K562 (cell line): Measurements from ENCODE around the gene KCNK7. TPM values are rescaled to one million over a fixed set of nuclear protein-coding genes. Genes with fewer than 3 reads are reported as not detected.
A peak's percentile ranks its signal among the peaks of the same experiment; 100 is the strongest.

ENCODE experiments used
- ARNT ChIP-seq, 2 experiments: fragments of 450-650 bp; IDR thresholded peaks; 2 replicates each; pipeline ENCODE4 v1.6.1; 2016; ENCODE audit warnings: mild to moderate bottlenecking in 1 of 2
- CEBPB ChIP-seq: fragments of 450-650 bp; IDR thresholded peaks from 2 replicates; pipeline ENCODE4 v1.6.1; 2016; ENCODE audit warnings: missing genetic modification characterization, missing compliant biosample characterization
- GTF2E2 ChIP-seq: fragments of 200-800 bp; sonication (Bioruptor generic); IDR thresholded peaks from 2 replicates; pipeline ENCODE4 v1.6.1; 2016; ENCODE audit warnings: missing genetic modification characterization, missing compliant biosample characterization
- JUNB ChIP-seq: fragments of 450-650 bp; formaldehyde crosslinking; conservative IDR thresholded peaks from 2 replicates; pipeline ENCODE4 v1.4.0; 2020; ENCODE audit warnings: mild to moderate bottlenecking
- KAT7 ChIP-seq: sonication (generic); formaldehyde crosslinking; IDR thresholded peaks from 2 replicates; pipeline ENCODE4 v1.8.0; 2022; ENCODE audit warnings: missing genetic modification reagents, mild to moderate bottlenecking, borderline replicate concordance
- MBD2 ChIP-seq: sonication (generic); IDR thresholded peaks from 2 replicates; pipeline ENCODE4 v1.6.1; 2016; ENCODE audit warnings: low read depth, borderline replicate concordance
- MCM2 ChIP-seq: fragments of 450-650 bp; IDR thresholded peaks from 2 replicates; pipeline ENCODE4 v1.6.1; 2017; ENCODE audit warnings: low read depth, mild to moderate bottlenecking
- PCBP1 ChIP-seq: fragments of 200-400 bp; formaldehyde crosslinking; IDR thresholded peaks from 2 replicates; pipeline ENCODE4 v1.6.1; 2018; ENCODE audit warnings: mild to moderate bottlenecking, low read depth, low read length; ENCODE audit not compliant: poor library complexity, severe bottlenecking
- RBM15 ChIP-seq: fragments of 200-400 bp; formaldehyde crosslinking; IDR thresholded peaks from 2 replicates; pipeline ENCODE4 v1.6.1; 2018; ENCODE audit warnings: mild to moderate bottlenecking, low read length, moderate library complexity; ENCODE audit not compliant: insufficient read depth
- SAP30 ChIP-seq: fragments of 200-600 bp; sonication (generic); IDR thresholded peaks from 2 replicates; pipeline ENCODE4 v1.6.1; 2012; ENCODE audit warnings: borderline replicate concordance, low read depth, mild to moderate bottlenecking, moderate library complexity, low read length, control low read depth, inconsistent platforms; ENCODE audit not compliant: insufficient read depth, poor library complexity, severe bottlenecking
- SMAD1 ChIP-seq: fragments of 150-350 bp; IDR thresholded peaks from 2 replicates; pipeline ENCODE4 v1.6.1; 2014; ENCODE audit warnings: low read length, low read depth; ENCODE audit not compliant: partially characterized antibody
- THRB ChIP-seq: fragments of 450-650 bp; formaldehyde crosslinking; conservative IDR thresholded peaks from 2 replicates; pipeline ENCODE4 v1.4.0; 2022; ENCODE audit warnings: mild to moderate bottlenecking, missing genetic modification characterization
- WHSC1 ChIP-seq: IDR thresholded peaks from one replicate; pipeline ENCODE4 v1.6.1; 2012; ENCODE audit warnings: low read length, control low read depth, inconsistent platforms
- YY1 ChIP-seq, 3 experiments: IDR thresholded peaks; 2 replicates each; pipeline ENCODE4 v1.6.1; 2011; ENCODE audit warnings: low read length in 2 of 3, mild to moderate bottlenecking in 2 of 3, moderate library complexity in 2 of 3, borderline replicate concordance in 1 of 3, control low read depth in 1 of 3, low read depth in 1 of 3; ENCODE audit not compliant: insufficient read depth in 3 of 3, insufficient replicate concordance in 2 of 3, control insufficient read depth in 1 of 3, insufficient read length in 1 of 3; ENCODE audit errors: extremely low read depth in 1 of 3
- ZNF347 ChIP-seq: fragments of 450-650 bp; formaldehyde crosslinking; IDR thresholded peaks from 2 replicates; pipeline ENCODE4 v1.4.0; 2020; ENCODE audit warnings: low read depth, mild to moderate bottlenecking, moderate library complexity
- ZNF431 ChIP-seq: sonication (generic); formaldehyde crosslinking; IDR thresholded peaks from 2 replicates; pipeline ENCODE4 v1.8.0; 2022; ENCODE audit warnings: mild to moderate bottlenecking, missing genetic modification reagents
- ZNF444 ChIP-seq: fragments of 250-450 bp; sonication (Bioruptor Pico); IDR thresholded peaks from 2 replicates; pipeline ENCODE4 v1.4.0; 2020; ENCODE audit warnings: mild to moderate bottlenecking, moderate library complexity
- ZNF830 ChIP-seq: fragments of 250-450 bp; sonication (Bioruptor Pico); IDR thresholded peaks from 2 replicates; pipeline ENCODE4 v1.5.0; 2021; ENCODE audit warnings: mild to moderate bottlenecking
- polyA plus RNA-seq, 8 experiments: library from polyadenylated mRNA; depleted of rRNA in 4 of 8; stranded (reverse) in 5 of 8; unstranded in 3 of 8; fragments of >200 nt; fragmentation: Nextera tagmentation in 2 of 8; fragmentation: Illumina TruSeq in 1 of 8; extraction: Ambion mirVana in 2 of 8; extraction: Trizol in 1 of 8; gene quantifications; 2 replicates each; pipeline versions ENCODE4 v1.2.1 to v1.2.3, GENCODE V29; 2011 to 2014; ENCODE audit warnings: inconsistent platforms in 1 of 8, missing spikeins in 1 of 8
- total RNA-seq, 7 experiments: library from RNA; depleted of rRNA in 6 of 7; stranded (reverse); fragments of >200 nt in 6 of 7; fragmentation: Illumina TruSeq in 2 of 7; extraction: Trizol in 2 of 7; gene quantifications; 2 replicates each; pipeline versions ENCODE4 v1.2.1 to v1.2.3, GENCODE V29; 2011 to 2021; ENCODE audit warnings: low replicate concordance in 1 of 7
- TF ChIP-seq, protein P1 (sequence below): sonication (generic); formaldehyde crosslinking; IDR thresholded peaks from 2 replicates; pipeline ENCODE4 v1.8.0; 2022; ENCODE audit warnings: missing genetic modification reagents, mild to moderate bottlenecking, moderate library complexity, borderline replicate concordance
- TF ChIP-seq, protein P2 (sequence below): sonication (generic); formaldehyde crosslinking; IDR thresholded peaks from 2 replicates; pipeline ENCODE4 v1.8.1; 2023; ENCODE audit warnings: mild to moderate bottlenecking, missing genetic modification reagents
- TF ChIP-seq, protein P3 (sequence below): fragments of 250-450 bp; sonication (Bioruptor Pico); IDR thresholded peaks from 2 replicates; pipeline ENCODE4 v1.5.0; 2021; ENCODE audit warnings: mild to moderate bottlenecking, moderate library complexity

The KCNK7 gene
- total and polyA plus RNA-seq, 9 of the 15 experiments (the other 6 are each of a cell fraction or from before 2014, with no cell fraction given): 0.07 to 0.40 TPM; not detected in 7

- TF ChIP-seq CEBPB (tag): no peak
- no peak for TF ChIP-seq RBM15
- TF ChIP-seq KAT7 (CRISPR knock-in tag): no peak
- TF ChIP-seq, protein P1, sequence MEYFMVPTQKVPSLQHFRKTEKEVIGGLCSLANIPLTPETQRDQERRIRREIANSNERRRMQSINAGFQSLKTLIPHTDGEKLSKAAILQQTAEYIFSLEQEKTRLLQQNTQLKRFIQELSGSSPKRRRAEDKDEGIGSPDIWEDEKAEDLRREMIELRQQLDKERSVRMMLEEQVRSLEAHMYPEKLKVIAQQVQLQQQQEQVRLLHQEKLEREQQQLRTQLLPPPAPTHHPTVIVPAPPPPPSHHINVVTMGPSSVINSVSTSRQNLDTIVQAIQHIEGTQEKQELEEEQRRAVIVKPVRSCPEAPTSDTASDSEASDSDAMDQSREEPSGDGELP (CRISPR knock-in tag): peak; percentile 60; the same call in 1 of the 2 replicates
- TF ChIP-seq SAP30: no peak
- no peak for TF ChIP-seq MCM2
- no peak for TF ChIP-seq SMAD1
- TF ChIP-seq WHSC1: no peak
- TF ChIP-seq, protein P2, sequence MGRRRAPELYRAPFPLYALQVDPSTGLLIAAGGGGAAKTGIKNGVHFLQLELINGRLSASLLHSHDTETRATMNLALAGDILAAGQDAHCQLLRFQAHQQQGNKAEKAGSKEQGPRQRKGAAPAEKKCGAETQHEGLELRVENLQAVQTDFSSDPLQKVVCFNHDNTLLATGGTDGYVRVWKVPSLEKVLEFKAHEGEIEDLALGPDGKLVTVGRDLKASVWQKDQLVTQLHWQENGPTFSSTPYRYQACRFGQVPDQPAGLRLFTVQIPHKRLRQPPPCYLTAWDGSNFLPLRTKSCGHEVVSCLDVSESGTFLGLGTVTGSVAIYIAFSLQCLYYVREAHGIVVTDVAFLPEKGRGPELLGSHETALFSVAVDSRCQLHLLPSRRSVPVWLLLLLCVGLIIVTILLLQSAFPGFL: no peak
- TF ChIP-seq JUNB (CRISPR knock-in tag): no peak
- no peak for TF ChIP-seq GTF2E2 (tag)
- no peak for TF ChIP-seq ZNF444 (CRISPR knock-in tag)
- peak; percentile 48 for TF ChIP-seq PCBP1
- 0 out of 2 replicates have a peak, but pooled peaks have one; percentile 6 for TF ChIP-seq MBD2
- TF ChIP-seq ZNF830 (CRISPR knock-in tag): no peak
- TF ChIP-seq, protein P3, sequence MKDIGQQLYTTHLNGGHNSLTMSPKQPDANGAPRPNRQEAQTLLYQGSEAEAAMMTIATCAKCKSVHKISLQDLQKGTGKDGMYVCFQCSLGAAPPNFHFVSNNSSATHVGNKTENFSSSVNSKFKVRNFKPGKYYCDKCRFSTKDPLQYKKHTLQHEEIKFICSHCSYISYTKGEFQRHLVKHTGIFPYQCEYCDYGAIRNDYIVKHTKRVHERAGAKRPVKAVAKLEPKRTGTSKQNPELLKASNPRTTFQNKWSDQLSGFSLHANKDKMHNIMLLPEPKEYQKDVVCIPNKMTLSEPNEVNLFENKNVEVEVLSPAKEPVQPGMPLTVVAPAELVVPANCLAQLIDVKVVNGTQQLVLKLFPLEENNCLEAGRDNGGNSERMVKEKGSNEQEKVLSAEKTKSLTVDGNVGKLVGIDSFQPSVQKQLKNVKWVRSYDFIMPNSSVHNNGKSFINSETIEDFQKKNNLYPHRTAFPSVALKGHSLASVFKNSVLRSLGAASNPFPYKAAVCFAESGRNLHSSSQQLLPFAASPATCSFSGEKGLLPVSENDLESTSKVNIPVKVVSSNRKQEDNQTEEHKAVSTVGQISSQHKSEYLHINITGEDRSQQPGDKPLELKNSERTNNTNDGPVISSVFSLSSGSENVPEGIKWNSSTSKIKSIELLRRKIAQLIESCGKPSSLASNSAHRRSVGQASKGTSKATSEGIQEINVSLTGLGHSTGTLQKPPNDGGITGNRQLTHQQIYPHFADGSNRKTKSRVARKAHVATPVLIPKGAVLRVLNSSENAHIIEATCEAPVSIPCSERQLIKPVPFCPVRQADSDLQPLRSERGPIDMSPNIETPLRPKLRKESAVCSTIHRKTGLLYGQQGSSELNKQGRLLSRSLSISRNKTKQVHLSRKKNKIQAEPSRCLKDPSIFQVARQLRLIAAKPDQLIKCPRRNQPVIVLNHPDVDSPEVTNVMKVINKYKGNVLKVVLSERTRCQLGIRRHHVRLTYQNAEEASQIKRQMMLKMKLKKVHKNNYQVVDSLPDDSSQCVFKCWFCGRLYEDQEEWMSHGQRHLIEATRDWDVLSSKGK (CRISPR knock-in tag): no peak
- no peak for TF ChIP-seq ARNT (IDR thresholded peaks at IDR 0.05)
- TF ChIP-seq THRB (CRISPR knock-in tag): no peak
- peak in 1 of 3 experiments; percentile 7 for TF ChIP-seq YY1 (IDR thresholded peaks at IDR 0.05; ENCODE audit: borderline replicate concordance in 1 of 3, control insufficient read depth in 1 of 3, extremely low read depth in 1 of 3, insufficient read depth in 3 of 3, insufficient read length in 1 of 3, insufficient replicate concordance in 2 of 3, low read depth in 1 of 3, low read length in 2 of 3)
- TF ChIP-seq ZNF347 (CRISPR knock-in tag): no peak
- TF ChIP-seq ZNF431 (CRISPR knock-in tag): no peak
These were observed 42.1 kb downstream of the KCNK7 start (continued) for GRCh38 chr11:65553301-65554001.
